Stimulated activated CD8-positive, alpha-beta memory T cell treated with anti-CD3 and anti-CD28 coated beads, Interleukin-12 subunit alpha, Interleukin-12 subunit beta, amount 100 ng/mL, for 24 hours (primary cell): Measurements from ENCODE around the gene OSGEPL1.
"Not testable (repeated sequence)": the region's sequence is repeated elsewhere in the genome, so short reads cannot be mapped to it uniquely, and the experiment has no call there.

Experiments
- DNase-seq: peaks from one replicate; pipeline ENCODE4 v3.0.0-alpha.2; 2020; ENCODE audit errors: extremely low read depth

OSGEPL1 gene

GRCh38 chr2:189762551-189763298 lies at the start of gene OSGEPL1:
TSS of gene OSGEPL1 (minus strand) at chr2:189762792. CDS start at chr2:189761640, 1,152 bp downstream.
- DNase-seq, result peak; percentile 79

- no peak for DNase-seq
Measured at GRCh38 chr2:189803431-189803830, 40.8 kb upstream of the OSGEPL1 start.

GRCh38 chr2:189802396-189802912 lies 39.9 kb upstream of the OSGEPL1 start:
- no peak for DNase-seq

- no peak for DNase-seq
Measured at GRCh38 chr2:189799531-189799930, 36.9 kb upstream of the OSGEPL1 start.

- DNase-seq, result no peak
Measured at GRCh38 chr2:189799030-189799331, 36.4 kb upstream of the OSGEPL1 start.

- no peak for DNase-seq
Measured at GRCh38 chr2:189798312-189799029, 35.9 kb upstream of the OSGEPL1 start.

GRCh38 chr2:189797902-189798301 lies 35.3 kb upstream of the OSGEPL1 start:
- DNase-seq, result no peak

- no peak for DNase-seq
Measured at GRCh38 chr2:189794310-189794709, 31.7 kb upstream of the OSGEPL1 start.

- DNase-seq, result no peak
Measured at GRCh38 chr2:189791338-189792042, 28.9 kb upstream of the OSGEPL1 start.

- peak; percentile 84 for DNase-seq
Measured at GRCh38 chr2:189783927-189784867, 21.6 kb upstream of the OSGEPL1 start, which contains the start of the genes ORMDL1 and PMS1. TSS of gene ORMDL1 (minus strand) at chr2:189784339. CDS start at chr2:189782595, 1,744 bp downstream. TSS of gene PMS1 (plus strand) at chr2:189784450. CDS start at chr2:189791810, 7,360 bp downstream.

GRCh38 chr2:189783451-189783926 lies 20.9 kb upstream of the OSGEPL1 start:
- DNase-seq, result no peak

GRCh38 chr2:189782221-189782671 lies 19.7 kb upstream of the OSGEPL1 start:
- DNase-seq, result no peak

- DNase-seq, result no peak
Measured at GRCh38 chr2:189772212-189772611, 9.6 kb upstream of the OSGEPL1 start.

GRCh38 chr2:189770590-189771322 lies 8.2 kb upstream of the OSGEPL1 start:
- DNase-seq, result no peak

- no peak for DNase-seq
Measured at GRCh38 chr2:189763908-189764661, 1.5 kb upstream of the OSGEPL1 start.

- no peak for DNase-seq
Measured at GRCh38 chr2:189762229-189762550, 402 bp downstream of the OSGEPL1 start.

GRCh38 chr2:189760154-189760553 lies 2.4 kb downstream of the OSGEPL1 start:
- DNase-seq, result not testable (repeated sequence)

- no peak for DNase-seq
Measured at GRCh38 chr2:189756311-189756952, 6.2 kb downstream of the OSGEPL1 start.

- peak; percentile 5 for DNase-seq
Measured at GRCh38 chr2:189751080-189751658, 11.4 kb downstream of the OSGEPL1 start.
